IPS-18a (cell line): ENCODE data around the gene KCNAB1.

Experiments
- H3K27ac ChIP-seq: one replicate; pipeline ENCODE4 v1.5.1; 2013; ENCODE audit warnings: low read length
- H3K27me3 ChIP-seq: one replicate; pipeline ENCODE4 v1.6.1; 2013; ENCODE audit warnings: mild to moderate bottlenecking, low read length; ENCODE audit not compliant: control insufficient read depth, insufficient read depth
- H3K36me3 ChIP-seq: one replicate; pipeline ENCODE4 v1.6.1; 2013; ENCODE audit warnings: low read depth, low read length; ENCODE audit not compliant: control insufficient read depth
- H3K4me1 ChIP-seq: one replicate; pipeline ENCODE4 v1.6.1; 2013; ENCODE audit warnings: low read depth, low read length; ENCODE audit not compliant: control insufficient read depth
- H3K4me3 ChIP-seq: one replicate; pipeline ENCODE4 v1.5.1; 2013; ENCODE audit warnings: low read length
- H3K9ac ChIP-seq: one replicate; pipeline ENCODE4 v1.6.1; 2013; ENCODE audit warnings: mild to moderate bottlenecking, low read length, moderate library complexity
- H3K9me3 ChIP-seq: one replicate; pipeline ENCODE4 v1.6.1; 2013; ENCODE audit warnings: low read depth, low read length; ENCODE audit not compliant: control insufficient read depth

KCNAB1 gene

DNA sequence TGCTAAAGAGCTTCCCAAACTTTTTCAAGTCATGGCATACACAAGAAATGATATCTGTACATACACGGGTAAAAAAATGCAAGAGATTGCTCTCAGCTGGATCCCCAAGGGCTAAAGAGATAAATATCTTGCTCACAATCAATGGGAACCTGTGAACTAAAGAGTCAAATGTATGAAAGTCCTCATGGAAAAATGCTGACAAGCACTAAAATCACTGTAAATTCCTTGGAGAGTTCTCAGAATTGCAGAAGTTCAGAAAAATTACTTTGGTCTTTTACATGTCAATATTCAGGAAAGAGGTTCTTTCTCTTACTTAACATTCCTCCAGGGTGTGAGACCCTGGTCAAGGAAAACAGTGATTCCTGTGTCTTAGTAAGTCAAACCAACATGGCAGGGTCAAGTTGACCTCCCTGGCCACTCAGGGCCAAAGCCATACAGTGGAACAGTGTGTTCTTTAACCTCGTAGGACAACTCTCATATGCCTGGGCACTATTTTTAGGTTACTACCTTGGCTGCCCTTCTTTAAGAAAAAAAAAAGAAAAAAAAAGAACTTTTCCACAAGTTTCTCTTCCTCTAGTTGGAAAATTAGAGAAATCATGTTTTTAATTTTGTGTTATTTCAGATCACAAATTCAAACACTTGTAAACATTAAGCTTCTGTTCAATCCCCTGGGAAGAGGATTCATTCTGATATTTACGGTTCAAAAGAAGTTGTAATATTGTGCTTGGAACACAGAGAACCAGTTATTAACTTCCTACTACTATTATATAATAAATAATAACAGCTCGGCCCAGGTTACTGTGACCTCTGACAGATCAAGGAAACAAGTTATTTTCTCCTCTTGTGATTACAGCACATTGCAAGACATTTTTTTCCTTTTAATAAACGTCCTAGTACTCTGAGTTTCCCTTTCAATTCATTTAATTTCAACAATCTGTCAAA lies 422.0 kb downstream of the KCNAB1 start:
- Histone ChIP-seq H3K27ac (no peak overlapping the region), H3K27me3 (no peaks in the 10 kb centered on the region), H3K9me3 (no peaks in the 10 kb centered on the region), H3K36me3 (peaks cover 76% of the 10 kb centered on the region), H3K4me1 (no peaks in the 10 kb centered on the region), H3K9ac (no peak overlapping the region), H3K4me3 (no peak overlapping the region)

DNA sequence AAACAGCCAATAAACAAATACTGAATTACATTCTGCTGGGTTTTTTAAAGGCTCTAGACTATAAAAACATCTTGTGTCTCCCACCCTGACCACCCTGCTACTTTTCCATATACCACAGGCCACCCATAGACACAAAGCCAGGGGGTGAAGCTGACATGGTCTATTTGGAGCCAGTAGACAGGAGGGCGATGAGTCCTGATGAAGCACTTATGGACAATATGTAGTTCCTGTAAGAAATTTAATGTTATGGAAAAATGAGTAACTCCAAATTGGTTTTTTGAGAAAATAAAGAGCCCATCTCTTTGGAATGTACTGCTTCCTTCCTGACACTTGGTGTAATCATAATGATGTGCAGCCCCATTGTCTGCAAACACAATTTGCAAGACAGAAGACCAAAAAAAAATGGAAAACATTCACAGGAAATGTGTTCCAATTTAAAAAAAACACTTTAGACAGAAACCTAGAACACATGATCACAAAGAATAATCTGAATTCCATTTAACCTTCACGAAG lies 422.7 kb downstream of the KCNAB1 start:
- no peaks in the 10 kb centered on the region for H3K4me1 ChIP-seq
- H3K27me3 ChIP-seq: no peaks in the 10 kb centered on the region
- H3K9me3 ChIP-seq: no peaks in the 10 kb centered on the region
- peaks cover 79% of the 10 kb centered on the region for H3K36me3 ChIP-seq
- H3K4me3 ChIP-seq: no peak overlapping the region
- H3K27ac ChIP-seq: no peak overlapping the region
- H3K9ac ChIP-seq: no peak overlapping the region

DNA sequence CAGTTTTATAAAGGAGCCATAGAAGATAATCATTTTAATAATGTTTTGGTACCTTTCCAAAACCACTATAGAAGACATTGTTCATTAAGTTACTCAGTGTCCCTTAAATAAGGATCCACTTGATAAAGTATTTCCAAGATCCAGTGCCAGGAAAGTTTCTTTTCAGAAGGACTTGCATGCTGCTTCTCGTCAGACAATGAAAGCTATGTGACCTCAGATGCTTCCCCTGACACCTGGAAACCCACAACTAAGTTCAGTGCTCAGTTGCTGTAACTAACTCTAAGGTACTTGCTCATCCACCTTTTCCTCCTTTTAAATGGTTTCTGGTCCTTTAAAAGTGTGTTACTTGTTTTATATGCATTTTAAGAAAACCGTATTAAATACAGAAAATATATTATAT lies 427.3 kb downstream of the KCNAB1 start:
- peaks cover 92% of the 10 kb centered on the region for H3K36me3 ChIP-seq
- H3K27ac ChIP-seq: no peak overlapping the region
- no peaks in the 10 kb centered on the region for H3K27me3 ChIP-seq
- no peak overlapping the region for H3K9ac ChIP-seq
- no peaks in the 10 kb centered on the region for H3K4me1 ChIP-seq
- no peak overlapping the region for H3K4me3 ChIP-seq
- no peaks in the 10 kb centered on the region for H3K9me3 ChIP-seq

DNA sequence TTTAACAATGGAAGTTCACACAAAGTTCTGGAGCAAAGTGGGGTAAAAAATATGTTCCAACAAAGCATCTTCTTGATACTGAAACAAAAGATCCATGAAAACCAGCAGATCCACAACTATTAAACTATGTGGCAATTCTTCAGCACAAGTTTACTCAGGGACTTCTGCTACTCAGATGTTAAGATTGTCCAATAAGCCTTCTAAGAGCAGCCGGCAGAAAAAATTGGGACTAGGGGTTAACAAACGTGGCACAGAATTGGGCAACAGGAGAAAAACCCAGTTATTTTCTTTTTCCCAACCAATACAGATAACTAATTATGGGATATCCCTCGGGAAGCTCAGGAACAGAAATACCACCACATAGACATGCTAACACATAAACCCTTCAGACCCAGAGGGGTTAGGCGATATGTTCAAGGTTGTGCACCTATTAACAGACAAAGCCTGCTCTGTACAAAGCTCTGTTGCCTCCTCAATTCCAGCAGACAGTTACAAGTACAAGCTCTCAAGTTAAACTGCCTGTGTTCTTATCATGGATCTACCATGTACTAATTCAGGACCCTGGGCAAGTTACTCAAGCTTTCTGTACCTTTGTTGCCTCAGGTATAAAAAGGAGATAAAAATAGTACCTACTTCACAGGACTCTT lies 427.8 kb downstream of the KCNAB1 start:
- Histone ChIP-seq H3K27me3 (no peaks in the 10 kb centered on the region), H3K4me1 (no peaks in the 10 kb centered on the region), H3K4me3 (no peak overlapping the region), H3K27ac (no peak overlapping the region), H3K36me3 (peaks cover 92% of the 10 kb centered on the region), H3K9ac (no peak overlapping the region), H3K9me3 (no peaks in the 10 kb centered on the region)

- H3K9ac ChIP-seq: no peak overlapping the region
- H3K4me3 ChIP-seq: no peak overlapping the region
- no peaks in the 10 kb centered on the region for H3K4me1 ChIP-seq
- no peak overlapping the region for H3K27ac ChIP-seq
- H3K9me3 ChIP-seq: no peaks in the 10 kb centered on the region
- peaks cover 85% of the 10 kb centered on the region for H3K36me3 ChIP-seq
- no peaks in the 10 kb centered on the region for H3K27me3 ChIP-seq
These were observed 428.5 kb downstream of the KCNAB1 start for GRCh38 chr3:156548902-156549301.

DNA sequence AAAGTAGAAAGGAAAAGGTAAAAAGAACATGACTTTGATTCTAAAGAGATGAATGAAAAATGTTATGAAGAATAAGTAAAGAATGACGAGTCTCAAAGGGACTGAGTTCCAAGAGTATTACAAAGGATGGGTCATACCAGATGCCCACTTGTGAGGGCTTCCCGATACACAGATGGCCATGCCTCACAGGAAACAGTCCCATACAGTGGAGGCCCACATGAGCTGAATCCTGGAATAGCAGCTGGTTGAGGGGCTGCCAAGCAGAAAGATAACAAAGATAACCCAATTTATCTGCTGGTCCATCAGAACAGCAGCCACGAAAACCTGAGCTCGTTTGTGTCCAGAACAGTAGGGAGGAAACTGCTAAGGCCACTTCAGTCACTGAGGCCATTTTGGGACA lies 430.9 kb downstream of the KCNAB1 start:
- Histone ChIP-seq H3K27ac (no peak overlapping the region), H3K4me1 (no peaks in the 10 kb centered on the region)

DNA sequence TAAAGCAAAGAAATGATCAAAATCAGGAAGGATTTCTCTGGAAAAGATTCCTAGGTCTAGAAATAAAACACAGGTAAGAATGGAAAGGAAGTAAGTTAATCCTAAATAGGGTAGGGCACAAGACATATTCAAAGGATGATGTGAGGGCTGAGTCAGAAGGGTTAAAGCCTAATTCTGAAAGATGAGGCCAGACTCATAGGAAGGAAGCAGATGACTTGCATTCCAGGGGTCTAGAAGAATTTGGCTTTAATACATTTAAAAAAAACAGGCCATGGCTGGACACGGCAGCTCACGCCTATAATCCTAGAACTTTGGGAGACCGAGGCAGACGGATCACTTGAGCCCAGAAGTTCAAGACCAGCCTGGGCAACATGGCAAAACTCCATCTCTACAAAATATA lies 431.4 kb downstream of the KCNAB1 start:
- no peak overlapping the region for H3K9ac ChIP-seq
- H3K9me3 ChIP-seq: no peaks in the 10 kb centered on the region
- H3K27me3 ChIP-seq: no peaks in the 10 kb centered on the region
- H3K4me1 ChIP-seq: no peaks in the 10 kb centered on the region
- no peak overlapping the region for H3K4me3 ChIP-seq
- peaks cover 58% of the 10 kb centered on the region for H3K36me3 ChIP-seq
- no peak overlapping the region for H3K27ac ChIP-seq

More for the DNA sequence above, 430.9 kb downstream of the KCNAB1 start:
- no peak overlapping the region for H3K4me3 ChIP-seq
- H3K9ac ChIP-seq: no peak overlapping the region
- no peaks in the 10 kb centered on the region for H3K9me3 ChIP-seq
- no peaks in the 10 kb centered on the region for H3K27me3 ChIP-seq
- H3K36me3 ChIP-seq: peaks cover 62% of the 10 kb centered on the region

- Histone ChIP-seq H3K27ac (no peak overlapping the region), H3K27me3 (no peaks in the 10 kb centered on the region), H3K9me3 (no peaks in the 10 kb centered on the region), H3K36me3 (peaks cover 45% of the 10 kb centered on the region), H3K4me1 (no peaks in the 10 kb centered on the region), H3K4me3 (peak overlapping the region; percentile 97), H3K9ac (no peak overlapping the region)
These were observed 432.6 kb downstream of the KCNAB1 start for GRCh38 chr3:156552973-156553372.

GRCh38 chr3:156553705-156554356 lies 433.5 kb downstream of the KCNAB1 start:
- Histone ChIP-seq H3K27me3 (no peaks in the 10 kb centered on the region), H3K4me1 (no peaks in the 10 kb centered on the region), H3K9me3 (no peaks in the 10 kb centered on the region), H3K4me3 (peak overlapping the region; percentile 97), H3K9ac (peak overlapping the region; percentile 96), H3K27ac (peak overlapping the region; percentile 92), H3K36me3 (peaks cover 37% of the 10 kb centered on the region)

DNA sequence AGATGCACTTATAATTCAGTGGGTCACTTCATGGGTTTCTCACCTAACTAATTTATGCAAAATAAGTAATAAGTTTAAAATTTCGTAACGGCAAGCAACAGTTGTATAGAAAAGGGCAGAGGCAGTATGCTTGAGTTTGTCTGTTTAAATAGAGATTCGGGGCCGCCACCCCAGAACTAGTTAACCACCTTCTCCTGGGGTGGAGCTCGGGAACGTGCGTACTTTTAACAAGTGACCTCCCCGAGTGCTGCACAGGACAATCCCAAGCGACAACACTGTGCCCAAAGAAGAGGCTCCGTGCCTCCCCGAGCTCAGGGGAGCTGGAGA lies 434.1 kb downstream of the KCNAB1 start:
- H3K9me3 ChIP-seq: no peaks in the 10 kb centered on the region
- H3K27ac ChIP-seq: peak overlapping the region; percentile 92
- H3K9ac ChIP-seq: peak overlapping the region; percentile 96
- H3K4me1 ChIP-seq: no peaks in the 10 kb centered on the region
- no peaks in the 10 kb centered on the region for H3K27me3 ChIP-seq
- H3K36me3 ChIP-seq: peaks cover 30% of the 10 kb centered on the region
- H3K4me3 ChIP-seq: peak overlapping the region; percentile 97

GRCh38 chr3:156554842-156555687 lies 434.7 kb downstream of the KCNAB1 start, which contains the start of gene SSR3:
Gene SSR3, minus strand, starts transcription at chr3:156555117. Its CDS starts 28 bp downstream, at chr3:156555089.
- H3K36me3 ChIP-seq: peaks cover 27% of the 10 kb centered on the region
- H3K27ac ChIP-seq: peak within 1 kb of the TSS; percentile 92
- no peaks in the 10 kb centered on the region for H3K9me3 ChIP-seq
- H3K9ac ChIP-seq: peak within 1 kb of the TSS; percentile 96
- H3K4me3 ChIP-seq: peak within 1 kb of the TSS; percentile 97
- H3K27me3 ChIP-seq: no peaks in the 10 kb centered on the region
- H3K4me1 ChIP-seq: no peaks in the 10 kb centered on the region
